Endothelial cell (in vitro differentiated cells): ENCODE results near the gene KCNK18. TPM values are rescaled to one million over a fixed set of nuclear protein-coding genes. Genes with fewer than 3 reads are reported as not detected.
A peak's percentile ranks its signal among the peaks of the same experiment; 100 is the strongest.

ENCODE experiments used
- DNase-seq: peaks from one replicate; pipeline ENCODE4 v3.0.0; 2021; ENCODE audit warnings: low spot score
- H3K27ac Mint-ChIP-seq: one replicate; pipeline ENCODE4 v1.8.0; 2021; ENCODE audit warnings: mixed read lengths, inconsistent platforms; ENCODE audit not compliant: unreplicated experiment
- H3K27me3 Mint-ChIP-seq: one replicate; pipeline ENCODE4 v1.8.0; 2021; ENCODE audit warnings: mild to moderate bottlenecking, moderate library complexity, mixed read lengths, inconsistent platforms; ENCODE audit not compliant: unreplicated experiment
- H3K36me3 Mint-ChIP-seq: one replicate; pipeline ENCODE4 v1.8.0; 2021; ENCODE audit warnings: mild to moderate bottlenecking, low read depth, mixed read lengths, inconsistent platforms; ENCODE audit not compliant: unreplicated experiment
- H3K4me1 Mint-ChIP-seq: one replicate; pipeline ENCODE4 v1.8.0; 2021; ENCODE audit warnings: mild to moderate bottlenecking, mixed read lengths, inconsistent platforms; ENCODE audit not compliant: unreplicated experiment
- H3K4me3 Mint-ChIP-seq: one replicate; pipeline ENCODE4 v1.8.0; 2021; ENCODE audit warnings: mild to moderate bottlenecking, mixed read lengths, inconsistent platforms; ENCODE audit not compliant: unreplicated experiment
- H3K9me3 Mint-ChIP-seq: one replicate; pipeline ENCODE4 v1.8.0; 2021; ENCODE audit warnings: mixed read lengths, inconsistent platforms; ENCODE audit not compliant: unreplicated experiment
- CTCF ChIP-seq: fragments of 200-600 bp; sonication (generic); IDR thresholded peaks from one replicate; pipeline ENCODE4 v1.5.0; 2021; ENCODE audit warnings: antibody characterized with exemption; ENCODE audit not compliant: unreplicated experiment
- microRNA-seq: library from miRNA; unstranded; fragments of <30 nt; microRNA quantifications from one replicate; pipeline ENCODE4, GENCODE V29; 2020; ENCODE audit not compliant: unreplicated experiment
- total RNA-seq: library from RNA; stranded (reverse); fragmentation: NEBNext Ultra II Directional; extraction: Animal tissue kit (Norgen Biotek cat#: 25700); gene quantifications from one replicate; pipeline ENCODE4 v1.2.1, GENCODE V29; 2021; ENCODE audit not compliant: unreplicated experiment

The KCNK18 gene
- total RNA-seq, 1 donor from 2014 or later = 0.31 TPM

GRCh38 chr10:117257721-117258120 is 60.4 kb downstream of the KCNK18 start:
- H3K4me1 Mint-ChIP-seq = peaks cover 25% of the 10 kb centered on the region
- no peaks in the 10 kb centered on the region for H3K9me3 Mint-ChIP-seq
- H3K27ac Mint-ChIP-seq = no peak overlapping the region
- no peaks in the 10 kb centered on the region for H3K27me3 Mint-ChIP-seq
- H3K36me3 Mint-ChIP-seq = no peaks in the 10 kb centered on the region
- no peak for TF ChIP-seq CTCF
- DNase-seq = no peak
- no peak overlapping the region for H3K4me3 Mint-ChIP-seq

- TF ChIP-seq CTCF = no peak
- no peaks in the 10 kb centered on the region for H3K36me3 Mint-ChIP-seq
- DNase-seq = no peak
- no peaks in the 10 kb centered on the region for H3K27me3 Mint-ChIP-seq
- H3K4me3 Mint-ChIP-seq = no peak overlapping the region
- no peaks in the 10 kb centered on the region for H3K9me3 Mint-ChIP-seq
- peaks cover 25% of the 10 kb centered on the region for H3K4me1 Mint-ChIP-seq
- no peak overlapping the region for H3K27ac Mint-ChIP-seq
These were observed 62.0 kb downstream of the KCNK18 start for GRCh38 chr10:117259279-117259678.

Small RNAs within 50 kb of the gene (microRNA-seq; reads per million reads assigned to microRNA genes)
- gene MIR3663 = 25.6 reads per million, percentile 69 among the genes with 10 or more reads in this experiment

Other genes with a start within 250 kb of the KCNK18 start
- 106 TPM for gene SHTN1, start 192.3 kb upstream of the KCNK18 start, total RNA-seq
- gene VAX1, start 59.2 kb upstream of the KCNK18 start, total RNA-seq = 26.3 TPM
- 1.3 TPM for gene SLC18A2, start 43.6 kb downstream of the KCNK18 start, total RNA-seq
- 25.6 TPM for gene PDZD8, start 178.0 kb downstream of the KCNK18 start, total RNA-seq